SU-DHL-6 (cell line): Measurements from ENCODE around the gene PRRC2C.

Source experiments
- H2AFZ ChIP-seq: fragments of 200-600 bp; sonication (generic); 2 replicates; pipeline ENCODE4 v1.6.1; 2014; ENCODE audit warnings: low read depth, mild to moderate bottlenecking, moderate library complexity, mixed read lengths, antibody characterized with exemption, low read length; ENCODE audit not compliant: severe bottlenecking
- H3F3A ChIP-seq: fragments of 200-600 bp; shearing (Covaris generic); 2 replicates; pipeline ENCODE4 v1.6.0; 2016; ENCODE audit warnings: antibody characterized with exemption, mild to moderate bottlenecking; ENCODE audit not compliant: insufficient read depth
- H3K27ac ChIP-seq: fragments of 200-600 bp; sonication (generic); 2 replicates; pipeline ENCODE4 v1.5.1; 2016; ENCODE audit warnings: low read depth, mild to moderate bottlenecking, low read length, moderate library complexity, mixed read lengths
- H3K27me3 ChIP-seq: fragments of 200-600 bp; sonication (generic), shearing (Covaris generic); 2 replicates; pipeline ENCODE4 v1.6.0; 2014; ENCODE audit warnings: mild to moderate bottlenecking, low read length
- H3K36me3 ChIP-seq: fragments of 200-600 bp; sonication (generic); 2 replicates; pipeline ENCODE4 v1.6.1; 2014; ENCODE audit warnings: mild to moderate bottlenecking, low read length, mixed read lengths
- H3K4me2 ChIP-seq: fragments of 300-600, 200-600 bp; shearing (Covaris generic), sonication (generic); 2 replicates; pipeline ENCODE4 v1.6.0; 2014; ENCODE audit warnings: low read length, low read depth, mild to moderate bottlenecking; ENCODE audit not compliant: poor library complexity, severe bottlenecking
- H3K4me3 ChIP-seq: fragments of 200-600 bp; sonication (generic); 2 replicates; pipeline ENCODE4 v1.5.1; 2014; ENCODE audit warnings: antibody characterized with exemption, low read length, mild to moderate bottlenecking, mixed read lengths; ENCODE audit not compliant: insufficient read depth, poor library complexity, severe bottlenecking
- H3K79me2 ChIP-seq: fragments of 200-600 bp; sonication (generic); 2 replicates; pipeline ENCODE4 v1.6.1; 2014; ENCODE audit warnings: mild to moderate bottlenecking, low read length, moderate library complexity; ENCODE audit not compliant: insufficient read depth
- H3K9ac ChIP-seq: fragments of 200-600 bp; sonication (generic); 2 replicates; pipeline ENCODE4 v1.7.0; 2014; ENCODE audit warnings: mild to moderate bottlenecking, low read length
- H3K9me2 ChIP-seq: fragments of 200-600 bp; sonication (generic); replicated peaks from 2 replicates; pipeline ENCODE4 v1.6.1; 2014; ENCODE audit warnings: low read length; ENCODE audit not compliant: insufficient read depth
- H3K9me3 ChIP-seq: fragments of 200-600 bp; sonication (generic); 2 replicates; pipeline ENCODE4 v1.6.1; 2014; ENCODE audit warnings: low read length, mixed read lengths; ENCODE audit not compliant: insufficient read depth
- H4K20me1 ChIP-seq: fragments of 200-600 bp; sonication (generic); 2 replicates; pipeline ENCODE4 v1.6.1; 2014; ENCODE audit warnings: low read depth, mild to moderate bottlenecking, antibody characterized with exemption, low read length, moderate library complexity, mixed read lengths
- EZH2phosphoT487 ChIP-seq: fragments of 200-600 bp; sonication (generic), shearing (Covaris generic); conservative IDR thresholded peaks from 2 replicates; pipeline ENCODE4 v1.6.1; 2018; ENCODE audit warnings: mild to moderate bottlenecking, antibody characterized with exemption, low read length, moderate library complexity, mixed read lengths
- TF ChIP-seq, protein P1 (sequence below): fragments of 200-600 bp; sonication (generic); IDR thresholded peaks from one replicate; pipeline ENCODE4 v1.5.1; 2017; ENCODE audit warnings: antibody characterized with exemption, mild to moderate bottlenecking, low read length, moderate library complexity; ENCODE audit not compliant: insufficient read depth, poor library complexity, severe bottlenecking

The PRRC2C gene

DNA sequence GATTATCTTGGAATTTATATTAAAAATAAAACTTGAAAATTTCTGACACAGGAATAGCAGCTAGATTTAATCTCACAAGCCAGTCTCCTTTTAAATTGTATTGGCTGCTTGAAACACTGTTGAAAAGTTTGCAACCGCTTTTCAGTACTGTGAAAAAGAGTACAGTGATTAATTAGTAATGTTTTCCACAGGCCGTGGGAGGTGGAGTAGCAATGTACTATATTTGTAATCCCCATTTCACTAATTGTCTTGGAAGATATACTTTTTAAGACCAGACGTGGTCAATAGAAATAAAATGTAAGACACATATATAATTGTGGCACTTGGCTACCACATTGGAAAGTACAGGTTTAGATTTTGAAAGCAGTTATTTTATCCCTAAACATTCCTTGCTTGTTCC lies 95.9 kb downstream of the PRRC2C start:
- no peak overlapping the region for H2AFZ ChIP-seq
- H3K9me2 ChIP-seq: no peaks in the 10 kb centered on the region
- no peaks in the 10 kb centered on the region for H3K9me3 ChIP-seq
- H3K36me3 ChIP-seq: peaks cover 79% of the 10 kb centered on the region
- H3K4me3 ChIP-seq: no peak overlapping the region
- H3F3A ChIP-seq: no peaks in the 10 kb centered on the region
- H4K20me1 ChIP-seq: no peaks in the 10 kb centered on the region
- TF ChIP-seq, protein P1, sequence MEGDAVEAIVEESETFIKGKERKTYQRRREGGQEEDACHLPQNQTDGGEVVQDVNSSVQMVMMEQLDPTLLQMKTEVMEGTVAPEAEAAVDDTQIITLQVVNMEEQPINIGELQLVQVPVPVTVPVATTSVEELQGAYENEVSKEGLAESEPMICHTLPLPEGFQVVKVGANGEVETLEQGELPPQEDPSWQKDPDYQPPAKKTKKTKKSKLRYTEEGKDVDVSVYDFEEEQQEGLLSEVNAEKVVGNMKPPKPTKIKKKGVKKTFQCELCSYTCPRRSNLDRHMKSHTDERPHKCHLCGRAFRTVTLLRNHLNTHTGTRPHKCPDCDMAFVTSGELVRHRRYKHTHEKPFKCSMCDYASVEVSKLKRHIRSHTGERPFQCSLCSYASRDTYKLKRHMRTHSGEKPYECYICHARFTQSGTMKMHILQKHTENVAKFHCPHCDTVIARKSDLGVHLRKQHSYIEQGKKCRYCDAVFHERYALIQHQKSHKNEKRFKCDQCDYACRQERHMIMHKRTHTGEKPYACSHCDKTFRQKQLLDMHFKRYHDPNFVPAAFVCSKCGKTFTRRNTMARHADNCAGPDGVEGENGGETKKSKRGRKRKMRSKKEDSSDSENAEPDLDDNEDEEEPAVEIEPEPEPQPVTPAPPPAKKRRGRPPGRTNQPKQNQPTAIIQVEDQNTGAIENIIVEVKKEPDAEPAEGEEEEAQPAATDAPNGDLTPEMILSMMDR: no peak
- TF ChIP-seq EZH2phosphoT487: no peak
- no peak overlapping the region for H3K4me2 ChIP-seq
- peaks cover 2% of the 10 kb centered on the region; the same call in 1 of the 2 replicates for H3K79me2 ChIP-seq
- H3K9ac ChIP-seq: no peak overlapping the region
- H3K27me3 ChIP-seq: no peaks in the 10 kb centered on the region
- H3K27ac ChIP-seq: no peak overlapping the region

DNA sequence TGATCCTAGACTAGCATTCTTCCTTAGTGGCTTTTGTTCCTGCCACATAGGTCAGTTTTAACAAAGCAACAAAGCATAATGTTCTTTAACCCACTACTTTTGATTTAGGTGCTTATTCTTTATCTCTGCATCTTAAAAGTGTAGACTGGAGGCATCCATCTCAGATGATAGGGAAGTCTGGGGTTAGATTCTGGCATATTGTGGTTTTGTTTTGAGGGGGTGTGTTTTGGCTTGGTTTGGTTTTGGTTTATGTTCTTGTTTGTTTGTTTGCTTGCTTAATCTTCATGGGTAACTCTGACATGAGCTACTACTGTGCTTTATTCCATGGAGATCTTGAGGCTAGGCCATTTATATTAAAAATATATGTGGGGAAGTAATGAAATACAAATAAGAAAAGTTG lies 96.4 kb downstream of the PRRC2C start:
- Histone ChIP-seq H3F3A (no peaks in the 10 kb centered on the region), H3K9me2 (no peaks in the 10 kb centered on the region), H3K27ac (no peak overlapping the region), H2AFZ (no peak overlapping the region), H3K79me2 (no peaks in the 10 kb centered on the region; the same call in 1 of the 2 replicates), H3K4me3 (no peak overlapping the region), H3K4me2 (no peak overlapping the region), H4K20me1 (no peaks in the 10 kb centered on the region), H3K9ac (no peak overlapping the region), H3K9me3 (no peaks in the 10 kb centered on the region), H3K36me3 (peaks cover 74% of the 10 kb centered on the region), H3K27me3 (no peaks in the 10 kb centered on the region)
- no peak for TF ChIP-seq EZH2phosphoT487
- TF ChIP-seq, protein P1: no peak

DNA sequence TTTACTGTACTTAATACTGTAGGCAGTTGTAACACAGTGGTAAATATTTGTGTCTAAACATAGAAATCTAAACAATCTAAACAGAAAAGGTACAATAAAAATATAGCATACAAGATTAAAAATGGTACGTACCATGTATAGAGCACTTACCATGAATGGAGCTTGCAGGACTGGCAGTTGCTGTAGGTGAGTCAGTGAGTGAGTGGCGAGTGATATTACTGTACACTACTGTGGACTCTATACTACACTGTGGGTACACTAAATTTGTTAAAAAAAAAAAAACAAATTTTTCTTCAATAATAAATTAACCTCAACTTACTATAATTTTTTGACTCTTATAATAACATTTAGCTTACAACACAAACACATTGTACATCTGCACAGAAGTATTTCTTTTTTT lies 97.3 kb downstream of the PRRC2C start:
- H3K9ac ChIP-seq: no peak overlapping the region

More for the DNA sequence above, 97.3 kb downstream of the PRRC2C start:
- Histone ChIP-seq H3K27me3 (no peaks in the 10 kb centered on the region), H3K27ac (no peak overlapping the region), H3K9me3 (no peaks in the 10 kb centered on the region), H3F3A (no peaks in the 10 kb centered on the region), H3K36me3 (peaks cover 74% of the 10 kb centered on the region), H3K4me3 (no peak overlapping the region), H3K9me2 (no peaks in the 10 kb centered on the region), H3K79me2 (no peaks in the 10 kb centered on the region), H3K4me2 (no peak overlapping the region), H4K20me1 (no peaks in the 10 kb centered on the region), H2AFZ (no peak overlapping the region)
- TF ChIP-seq EZH2phosphoT487: no peak
- TF ChIP-seq, protein P1: no peak
